GM15510 (cell line): Measurements from ENCODE around the gene SPRING1.

Source experiments
- POLR2A ChIP-seq: IDR thresholded peaks from 3 replicates; pipeline ENCODE4 v1.6.1; 2011; ENCODE audit warnings: borderline replicate concordance; ENCODE audit not compliant: insufficient read length; ENCODE audit errors: extremely low read depth

SPRING1 gene

DNA sequence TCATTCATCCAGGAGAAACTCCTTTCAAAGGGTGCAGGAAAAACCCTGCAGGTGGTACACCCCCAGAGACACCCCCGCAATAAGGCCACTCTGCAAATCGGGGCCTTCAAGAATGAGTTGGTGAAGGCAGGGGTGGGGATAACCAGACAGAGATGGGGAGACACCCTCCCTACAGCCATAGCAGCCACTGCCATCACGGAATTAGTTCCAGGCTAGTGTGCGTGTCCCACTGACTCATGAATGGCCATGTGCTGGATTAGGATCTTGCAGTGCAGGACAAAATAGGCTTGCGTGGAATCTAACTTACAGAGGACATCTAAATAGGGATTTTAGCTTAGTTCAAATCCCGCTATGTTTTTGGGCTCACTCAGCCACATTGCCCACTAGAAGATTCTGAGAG is 37.8 kb downstream of the SPRING1 start:
- no peak for TF ChIP-seq POLR2A

DNA sequence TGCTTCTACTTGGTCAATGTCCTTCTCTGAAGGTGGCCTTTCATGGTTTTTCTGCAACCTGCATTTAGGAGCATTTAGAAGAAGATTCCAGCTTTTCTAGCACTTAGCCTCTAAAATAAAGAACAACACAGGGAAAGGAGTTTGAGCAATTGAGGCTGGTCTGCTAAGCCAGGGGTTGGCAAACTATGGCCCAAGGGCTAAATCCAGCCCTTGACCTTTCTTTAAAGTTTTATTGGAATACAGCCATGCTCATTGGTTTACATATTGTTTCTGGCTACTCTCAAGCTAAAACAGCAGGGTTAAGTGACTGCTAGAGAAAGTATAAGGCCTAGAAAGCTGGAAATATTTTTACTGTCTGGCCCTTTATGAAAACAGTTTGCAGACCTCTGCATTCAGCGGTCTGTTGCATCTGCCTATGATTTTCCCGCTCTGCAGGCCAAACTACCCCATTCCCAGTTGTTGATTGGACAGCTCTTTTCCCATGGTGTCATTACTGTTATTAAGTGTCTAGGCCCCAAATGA is 39.3 kb downstream of the SPRING1 start:
- TF ChIP-seq POLR2A: no peak

DNA sequence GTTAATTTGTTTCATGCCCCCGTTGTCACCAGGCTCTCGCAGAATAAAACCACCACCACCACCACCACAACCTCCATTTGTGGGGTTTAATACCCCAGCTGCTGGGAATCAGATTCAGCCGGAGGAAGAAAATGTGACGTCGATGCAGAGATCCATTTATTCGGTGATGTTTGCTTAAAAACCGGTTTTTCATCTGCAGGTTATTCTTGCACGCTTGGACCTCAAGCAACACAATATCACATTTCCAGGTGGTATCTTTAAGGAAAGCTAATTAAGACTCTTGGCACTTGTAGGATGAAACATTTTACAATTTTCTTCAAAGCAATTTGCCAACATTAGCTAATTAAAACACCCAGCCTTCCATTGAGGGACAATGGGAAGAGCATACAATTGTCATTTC is 39.8 kb downstream of the SPRING1 start:
- TF ChIP-seq POLR2A: no peak

DNA sequence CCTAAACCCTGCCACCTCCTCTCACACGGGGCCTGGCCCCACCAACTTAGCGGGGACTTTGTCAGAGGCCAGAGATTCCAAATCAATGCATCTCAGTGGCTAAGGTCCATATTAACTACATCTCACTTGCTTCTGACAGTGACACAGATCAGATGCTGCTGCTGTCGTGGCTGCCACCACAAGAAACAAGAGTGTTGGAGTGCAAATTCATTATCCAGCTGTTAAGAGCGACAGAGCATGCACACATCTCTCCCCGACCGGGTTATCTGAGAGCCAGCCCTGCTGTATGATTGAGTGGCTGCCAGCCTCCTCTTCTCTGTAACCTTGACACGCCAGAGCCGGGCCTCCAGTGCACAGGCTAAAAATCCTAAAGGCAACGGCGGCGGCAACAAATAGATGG is 40.2 kb downstream of the SPRING1 start:
- no peak for TF ChIP-seq POLR2A

DNA sequence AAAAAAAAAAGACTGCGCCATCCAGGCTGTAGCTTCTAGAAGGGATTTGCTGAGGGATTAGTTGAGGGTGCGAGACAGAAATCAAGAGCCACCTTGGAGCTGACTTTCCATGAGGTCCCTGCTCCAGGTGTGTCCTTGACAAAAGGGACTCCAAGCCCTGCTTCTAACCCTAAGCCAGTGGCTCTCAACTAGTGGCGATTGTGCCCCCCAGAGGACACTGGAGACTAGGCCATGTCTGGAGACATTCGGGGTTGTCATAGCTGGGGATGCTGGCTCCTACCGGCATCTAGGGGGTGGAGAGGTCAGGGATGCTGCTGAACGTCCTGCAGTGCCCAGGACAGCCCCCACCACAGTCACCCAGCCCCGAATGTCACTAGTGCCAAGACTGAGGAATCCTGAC is 40.6 kb downstream of the SPRING1 start:
- no peak for TF ChIP-seq POLR2A

DNA sequence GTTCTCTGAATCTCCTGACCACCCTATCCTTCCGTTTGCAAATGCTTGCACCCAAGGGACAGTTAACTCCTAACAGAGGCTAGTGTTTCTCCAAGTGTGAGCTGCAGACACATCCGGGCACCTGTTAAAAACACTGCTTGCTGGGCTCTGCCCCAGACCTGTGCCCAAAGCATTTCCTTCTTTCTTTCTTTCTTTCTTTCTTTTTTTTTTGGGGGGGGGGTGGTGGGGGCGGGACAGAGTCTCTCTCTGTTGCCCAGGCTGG is 42.5 kb downstream of the SPRING1 start:
- no peak for TF ChIP-seq POLR2A

DNA sequence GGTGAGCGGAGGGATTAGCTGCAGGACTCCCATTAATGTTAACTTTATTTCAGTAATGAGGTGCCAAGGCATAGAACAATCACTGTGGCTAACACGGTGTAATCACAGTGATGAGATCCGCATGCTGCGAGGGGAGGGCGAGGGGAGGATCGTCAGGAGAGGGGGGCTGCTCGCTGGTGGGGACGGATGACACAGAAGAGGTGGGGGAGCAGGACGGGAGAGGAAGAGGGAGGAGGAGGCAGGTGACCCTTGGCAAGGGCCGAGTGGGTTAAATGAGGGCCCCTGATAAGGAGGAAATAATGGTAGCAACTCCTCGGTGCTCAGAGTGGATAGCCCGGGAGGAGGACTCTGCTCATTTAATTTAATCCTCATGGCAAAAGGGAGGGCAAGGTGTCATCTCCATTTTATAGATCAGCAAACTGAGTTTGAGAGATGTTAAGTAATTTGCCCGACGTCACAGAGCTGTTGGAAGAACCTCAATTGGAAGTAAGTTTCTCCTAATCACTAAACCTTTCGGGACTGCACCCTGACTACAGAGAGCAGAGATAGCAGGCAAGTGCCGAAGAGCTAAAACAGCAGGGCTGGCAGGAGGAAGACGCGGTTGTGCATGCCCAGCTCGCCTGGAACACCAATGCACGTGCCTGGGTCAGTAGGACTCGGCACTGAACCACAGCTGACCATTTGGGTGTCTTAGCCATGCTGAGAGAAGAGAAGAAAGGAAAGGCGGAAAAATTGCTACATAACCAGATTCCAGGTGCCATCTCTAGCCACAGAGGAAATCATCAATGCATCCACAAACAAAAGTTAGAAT is 43.0 kb downstream of the SPRING1 start:
- TF ChIP-seq POLR2A: no peak

DNA sequence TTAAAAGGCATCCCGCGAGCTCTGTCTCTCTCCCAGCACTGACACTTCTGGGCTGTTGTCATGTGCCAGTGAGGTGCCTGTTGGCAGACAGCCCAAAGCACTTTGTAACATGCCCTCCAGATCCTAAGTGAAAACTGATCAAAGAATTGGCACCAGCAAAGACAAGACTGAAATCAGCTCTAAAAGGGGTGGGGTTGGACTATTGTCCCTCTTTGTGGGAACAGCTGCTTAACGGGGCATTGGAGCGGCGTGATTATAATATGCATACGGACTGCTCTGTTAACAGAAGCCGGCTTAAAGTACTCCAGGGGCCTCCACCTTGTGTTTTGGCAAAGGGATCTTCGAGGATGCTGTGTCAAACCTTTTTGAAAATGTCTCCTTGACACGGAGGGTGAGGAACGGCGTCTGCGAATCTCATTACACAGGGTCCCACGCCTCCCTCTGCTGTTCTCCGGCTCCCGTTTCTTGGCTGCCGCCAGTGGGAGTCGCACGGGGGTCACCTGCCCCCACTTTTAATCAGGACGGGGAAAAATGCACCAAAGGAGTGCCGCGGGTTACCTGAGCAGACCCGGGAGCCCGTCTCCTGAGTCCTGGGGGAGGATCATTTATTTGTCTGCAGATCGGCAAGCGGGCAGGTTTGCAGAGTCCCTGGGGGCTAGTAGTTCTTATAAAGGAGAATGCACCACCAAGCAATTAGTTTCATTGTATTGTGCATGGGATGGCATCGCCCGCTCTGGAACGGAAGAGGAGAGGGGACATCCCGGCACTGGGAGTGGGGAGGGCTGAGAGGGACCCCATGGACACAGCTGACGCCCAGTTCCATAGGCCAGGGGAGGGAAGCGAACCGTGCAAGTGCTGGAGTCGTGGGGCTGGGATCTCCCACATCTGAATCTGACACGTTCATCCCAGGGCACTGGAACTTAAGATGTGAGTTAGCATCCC is 44.3 kb downstream of the SPRING1 start:
- TF ChIP-seq POLR2A: no peak

DNA sequence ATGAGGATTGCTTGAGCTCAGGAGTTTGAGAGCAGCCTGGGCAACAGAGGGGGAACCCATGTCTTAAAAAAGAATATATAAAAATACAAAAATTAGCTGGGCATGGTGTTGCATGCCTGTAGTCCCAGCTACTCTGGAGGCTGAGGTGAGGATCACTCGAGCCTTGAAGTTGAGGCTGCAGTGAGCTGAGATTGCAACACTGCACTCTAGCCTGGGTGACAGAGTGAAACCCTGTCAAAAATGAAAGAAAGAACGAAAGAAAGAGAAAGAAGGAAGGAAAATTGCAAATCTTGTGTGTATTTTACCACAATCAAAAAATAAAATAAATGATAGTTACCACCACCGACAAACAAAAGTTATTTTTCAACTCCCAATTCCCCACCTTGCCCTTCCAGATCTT is 45.3 kb downstream of the SPRING1 start:
- no peak for TF ChIP-seq POLR2A

DNA sequence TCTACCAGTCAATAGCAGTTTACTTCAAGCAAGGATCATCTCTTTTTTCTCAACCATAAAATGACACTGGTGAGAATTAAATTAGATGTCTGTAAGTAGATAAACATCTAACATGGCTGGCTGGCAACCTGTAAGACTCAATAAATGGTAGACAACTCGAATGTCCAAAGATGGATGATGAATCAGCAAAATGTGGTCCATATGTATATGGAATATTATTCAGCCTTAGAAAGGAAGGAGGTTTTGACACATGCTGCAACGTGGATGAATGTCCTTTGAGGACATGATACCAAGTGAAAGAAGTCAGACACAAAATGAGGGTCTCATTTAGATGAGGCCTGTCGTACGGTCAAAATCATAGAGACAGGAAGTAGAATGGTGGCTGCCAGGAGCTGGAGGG is 46.2 kb downstream of the SPRING1 start:
- no peak for TF ChIP-seq POLR2A

DNA sequence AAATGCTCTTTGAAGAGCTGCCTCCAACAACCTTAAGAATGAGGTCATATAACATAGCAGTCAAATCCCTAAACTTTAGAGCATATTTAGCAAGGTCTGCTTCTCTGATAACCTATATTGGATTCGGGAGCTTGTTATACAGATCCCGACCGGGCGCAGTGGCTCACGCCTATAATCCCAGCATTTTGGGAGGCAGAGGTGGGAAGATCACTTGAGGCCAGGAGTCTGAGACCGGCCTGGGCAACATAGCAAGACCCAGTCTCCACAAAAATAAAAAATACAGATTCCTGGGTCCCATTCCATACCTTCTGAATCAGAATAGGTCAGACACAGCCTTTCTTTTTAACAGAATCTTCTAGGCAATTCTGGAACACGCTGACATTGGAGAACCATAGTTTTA is 46.7 kb downstream of the SPRING1 start:
- no peak for TF ChIP-seq POLR2A

DNA sequence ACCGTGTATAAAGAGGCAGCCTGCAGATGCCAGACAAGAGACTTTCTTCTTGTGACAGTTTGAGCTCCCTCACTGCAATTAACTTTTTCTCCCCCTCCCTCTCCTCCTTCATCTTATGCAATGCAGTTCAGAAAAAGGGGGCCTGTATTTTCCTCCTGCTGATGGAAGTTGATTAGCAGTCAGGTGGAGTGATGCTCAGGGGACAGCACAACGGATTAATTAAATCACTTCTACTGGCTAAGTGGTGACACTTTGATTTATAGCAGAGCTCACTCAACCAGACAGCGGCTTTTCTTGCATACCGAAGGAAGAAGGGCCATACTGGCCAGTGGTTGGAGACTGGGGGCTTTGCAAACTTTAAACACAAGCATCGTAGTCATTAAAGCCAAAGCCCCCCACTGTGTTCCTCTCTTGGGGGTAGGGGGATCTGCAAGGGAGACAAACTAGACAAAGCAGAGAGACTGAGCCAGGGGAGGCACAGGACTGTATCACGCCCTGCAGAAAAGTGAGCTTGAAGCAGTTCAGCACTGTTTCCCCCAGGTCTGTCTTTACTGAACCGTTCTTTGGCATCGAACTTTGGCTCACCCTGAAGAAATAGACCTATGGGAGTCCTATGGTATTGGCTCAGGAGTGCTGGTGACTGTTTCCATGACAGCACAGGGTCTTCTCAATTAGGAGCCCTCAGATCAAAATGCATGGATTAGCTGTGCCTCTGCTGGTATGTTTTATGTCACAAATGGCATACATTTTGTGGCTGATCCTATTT is 47.7 kb downstream of the SPRING1 start:
- no peak for TF ChIP-seq POLR2A

DNA sequence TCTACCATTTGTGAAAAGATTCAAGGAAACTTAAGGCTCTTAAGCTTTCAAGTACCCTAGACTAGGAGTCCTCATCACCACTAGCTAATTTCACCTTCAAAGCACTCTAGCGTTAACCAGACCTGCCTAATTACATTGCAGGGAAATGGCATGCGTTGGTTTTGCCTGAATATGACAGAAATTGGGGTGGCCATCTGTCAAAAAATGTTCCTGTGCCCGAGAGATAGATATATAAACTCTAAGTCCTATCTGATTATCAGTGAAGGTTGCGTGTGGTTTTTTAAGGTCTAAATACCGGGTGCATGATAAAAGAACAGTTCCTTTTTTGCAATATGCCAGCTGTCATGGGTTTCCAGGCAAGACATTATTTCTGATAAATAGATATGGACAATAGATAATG is 48.3 kb downstream of the SPRING1 start:
- no peak for TF ChIP-seq POLR2A
